Smooth muscle cell (in vitro differentiated cells): Measurements from ENCODE around the gene LRRC26. TPM values are rescaled to one million over a fixed set of nuclear protein-coding genes. Genes with fewer than 3 reads are reported as not detected.
A peak's percentile ranks its signal among the peaks of the same experiment; 100 is the strongest.
"Not testable (repeated sequence)": the region's sequence is repeated elsewhere in the genome, so short reads cannot be mapped to it uniquely, and the experiment has no call there.

Source experiments
- DNase-seq: peaks from one replicate; lab custom pipeline; 2025; ENCODE audit not compliant: unreplicated experiment; lab: John Stamatoyannopoulos, UW
- H2AFZ ChIP-seq: fragments of 200-600 bp; sonication (generic); 2 replicates; pipeline ENCODE4 v1.6.0; 2016; ENCODE audit warnings: antibody characterized with exemption, low read depth, mild to moderate bottlenecking
- H3F3A ChIP-seq: fragments of 200-600 bp; sonication (generic); 2 replicates; pipeline ENCODE4 v1.6.0; 2017; ENCODE audit warnings: antibody characterized with exemption, low read depth
- H3K27ac ChIP-seq: fragments of 200-600 bp; sonication (generic); 2 replicates; pipeline ENCODE4 v1.5.1; 2016; ENCODE audit warnings: low read depth, mild to moderate bottlenecking
- H3K27me3 ChIP-seq: fragments of 200-600 bp; sonication (generic); 2 replicates; pipeline ENCODE4 v1.6.1; 2016; ENCODE audit warnings: low read depth, mild to moderate bottlenecking
- H3K36me3 ChIP-seq: fragments of 200-600 bp; sonication (generic); 2 replicates; pipeline ENCODE4 v1.5.1; 2016; ENCODE audit warnings: low read depth
- H3K4me1 ChIP-seq: fragments of 200-600 bp; sonication (generic); 2 replicates; pipeline ENCODE4 v1.5.1; 2016; ENCODE audit warnings: low read depth
- H3K4me2 ChIP-seq: fragments of 200-600 bp; sonication (generic); 2 replicates; pipeline ENCODE4 v1.6.0; 2016; ENCODE audit warnings: mild to moderate bottlenecking
- H3K4me3 ChIP-seq: fragments of 200-600 bp; sonication (generic); 2 replicates; pipeline ENCODE4 v1.5.1; 2016; ENCODE audit warnings: mild to moderate bottlenecking
- H3K79me2 ChIP-seq: fragments of 200-600 bp; sonication (generic); 2 replicates; pipeline ENCODE4 v1.6.0; 2016; ENCODE audit warnings: low read depth, mild to moderate bottlenecking
- H3K9ac ChIP-seq: fragments of 200-600 bp; sonication (generic); 2 replicates; pipeline ENCODE4 v1.6.0; 2016; ENCODE audit warnings: low read depth
- H3K9me3 ChIP-seq: fragments of 200-600 bp; sonication (generic); replicated peaks from 2 replicates; pipeline ENCODE4 v1.5.1; 2016; ENCODE audit warnings: low read depth
- H4K20me1 ChIP-seq: fragments of 200-600 bp; sonication (generic); 2 replicates; pipeline ENCODE4 v1.6.0; 2016; ENCODE audit warnings: low read depth
- WGBS: methylation state at CpG from one replicate; pipeline ENCODE4 v1.1.7; 2016; ENCODE audit warnings: low lambda C conversion rate; 5-methylcytosine and 5-hydroxymethylcytosine counted together
- polyA plus RNA-seq: library from polyadenylated mRNA; unstranded; fragments of >200 nt; fragmentation: Nextera tagmentation; extraction: Ambion mirVana; gene quantifications from 2 replicates; pipeline ENCODE4 v1.2.1, GENCODE V29; 2016
- total RNA-seq: library from RNA; depleted of rRNA; stranded (reverse); fragments of >200 nt; gene quantifications from 2 replicates; pipeline ENCODE4 v1.2.3, GENCODE V29; 2014
- TF ChIP-seq, protein P1 (sequence below): fragments of 200-600 bp; sonication (generic); IDR thresholded peaks from 2 replicates; pipeline ENCODE4 v1.5.1; 2017; ENCODE audit warnings: borderline replicate concordance, mild to moderate bottlenecking, antibody characterized with exemption; ENCODE audit not compliant: insufficient read depth, poor library complexity, severe bottlenecking

The LRRC26 gene
- total and polyA plus RNA-seq, 2 experiments from 2014 or later = not detected

DNA sequence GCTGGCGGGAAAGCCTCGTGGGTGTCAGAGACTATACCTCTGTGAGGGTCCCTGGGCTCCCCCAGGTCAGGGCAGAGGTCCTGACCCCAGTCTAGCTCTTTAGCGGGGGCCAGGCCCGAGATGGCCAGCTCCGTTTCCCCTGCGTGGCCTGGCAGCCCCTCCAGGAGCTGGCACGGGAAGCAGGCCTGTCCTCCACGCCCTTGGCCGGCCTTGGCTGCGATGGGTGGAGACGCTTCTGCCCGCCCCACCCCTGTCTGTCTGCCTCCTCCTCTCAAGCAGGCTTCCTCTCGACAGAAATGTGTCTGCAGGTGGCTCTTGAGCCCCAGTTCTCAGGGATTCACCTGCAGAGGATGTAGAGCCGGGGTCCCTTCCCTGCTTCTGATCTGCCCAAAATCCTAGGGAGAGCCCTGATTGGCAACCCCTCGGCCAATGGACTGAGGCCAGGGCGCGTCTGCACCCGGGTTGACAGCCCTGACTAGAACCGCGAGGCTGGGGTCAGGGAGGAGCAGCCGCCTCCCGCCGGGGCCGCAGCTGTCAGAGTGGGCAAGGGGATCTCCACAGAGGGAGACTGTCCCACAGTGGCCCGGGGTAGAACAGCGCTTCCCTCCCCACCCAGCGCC lies 33.5 kb downstream of the LRRC26 start:
- no peak overlapping the region for H2AFZ ChIP-seq
- H3F3A ChIP-seq = no peaks in the 10 kb centered on the region
- H3K36me3 ChIP-seq = no peaks in the 10 kb centered on the region
- no peaks in the 10 kb centered on the region for H3K9me3 ChIP-seq
- H3K4me3 ChIP-seq = no peak overlapping the region
- H3K27me3 ChIP-seq = peaks cover 65% of the 10 kb centered on the region
- TF ChIP-seq, protein P1, sequence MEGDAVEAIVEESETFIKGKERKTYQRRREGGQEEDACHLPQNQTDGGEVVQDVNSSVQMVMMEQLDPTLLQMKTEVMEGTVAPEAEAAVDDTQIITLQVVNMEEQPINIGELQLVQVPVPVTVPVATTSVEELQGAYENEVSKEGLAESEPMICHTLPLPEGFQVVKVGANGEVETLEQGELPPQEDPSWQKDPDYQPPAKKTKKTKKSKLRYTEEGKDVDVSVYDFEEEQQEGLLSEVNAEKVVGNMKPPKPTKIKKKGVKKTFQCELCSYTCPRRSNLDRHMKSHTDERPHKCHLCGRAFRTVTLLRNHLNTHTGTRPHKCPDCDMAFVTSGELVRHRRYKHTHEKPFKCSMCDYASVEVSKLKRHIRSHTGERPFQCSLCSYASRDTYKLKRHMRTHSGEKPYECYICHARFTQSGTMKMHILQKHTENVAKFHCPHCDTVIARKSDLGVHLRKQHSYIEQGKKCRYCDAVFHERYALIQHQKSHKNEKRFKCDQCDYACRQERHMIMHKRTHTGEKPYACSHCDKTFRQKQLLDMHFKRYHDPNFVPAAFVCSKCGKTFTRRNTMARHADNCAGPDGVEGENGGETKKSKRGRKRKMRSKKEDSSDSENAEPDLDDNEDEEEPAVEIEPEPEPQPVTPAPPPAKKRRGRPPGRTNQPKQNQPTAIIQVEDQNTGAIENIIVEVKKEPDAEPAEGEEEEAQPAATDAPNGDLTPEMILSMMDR = no peak
- no peak overlapping the region for H3K27ac ChIP-seq
- no peak for DNase-seq
- H3K4me1 ChIP-seq = no peaks in the 10 kb centered on the region
- H3K9ac ChIP-seq = no peak overlapping the region
- no peaks in the 10 kb centered on the region for H4K20me1 ChIP-seq
- 64% methylated on average over 26 of the region's 27 CpGs for WGBS
- H3K79me2 ChIP-seq = no peaks in the 10 kb centered on the region
- H3K4me2 ChIP-seq = no peak overlapping the region

DNA sequence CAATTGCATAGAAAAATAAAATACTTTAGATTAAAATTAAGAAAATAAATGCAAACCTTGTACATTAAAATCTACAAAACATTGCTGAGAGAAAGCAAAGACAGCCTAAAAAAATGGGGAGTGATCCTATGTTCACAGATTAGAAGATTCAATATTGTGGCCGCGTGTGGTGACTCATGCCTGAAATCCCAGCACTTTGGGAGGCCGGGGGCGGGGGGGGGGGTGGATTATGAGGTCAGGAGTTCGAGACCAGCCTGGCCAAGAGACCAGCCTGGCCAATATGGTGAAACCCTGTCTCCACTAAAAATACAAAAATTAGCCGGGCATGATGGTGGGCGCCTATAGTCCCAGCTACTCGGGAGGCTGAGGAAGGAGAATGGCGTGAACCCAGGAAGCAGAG lies 34.7 kb downstream of the LRRC26 start:
- H3K4me1 ChIP-seq, H3F3A ChIP-seq, H3K9me3 ChIP-seq, H4K20me1 ChIP-seq, H3K9ac ChIP-seq, DNase-seq, H3K36me3 ChIP-seq, H2AFZ ChIP-seq, H3K27ac ChIP-seq, H3K79me2 ChIP-seq, H3K4me3 ChIP-seq, H3K4me2 ChIP-seq: not testable (repeated sequence)
- WGBS = 89% methylated on average over 9 of the region's 9 CpGs
- H3K27me3 ChIP-seq = peaks cover 53% of the 10 kb centered on the region

DNA sequence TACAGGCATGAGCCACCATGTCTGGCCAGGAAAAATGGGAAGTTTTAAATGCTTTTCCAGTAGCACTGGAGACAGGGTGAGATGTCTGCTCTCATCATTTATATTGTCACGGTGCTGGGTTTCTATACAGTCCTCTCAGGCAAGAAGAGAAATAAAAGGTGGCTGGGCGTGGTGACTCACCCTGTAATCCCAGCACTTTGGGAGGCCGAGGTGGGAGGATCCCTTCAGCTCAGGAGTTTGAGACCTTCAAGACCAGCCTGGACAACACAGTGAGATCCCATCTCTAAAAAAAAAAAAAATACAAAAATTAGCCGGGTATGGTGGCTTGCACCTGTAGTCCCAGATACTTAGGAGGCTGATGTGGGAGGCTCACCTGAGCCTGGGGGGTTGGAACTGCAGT lies 35.7 kb downstream of the LRRC26 start:
- 78% methylated on average over 4 of the region's 4 CpGs for WGBS
- TF ChIP-seq, protein P1 = no peak
- H3K9ac ChIP-seq = no peak overlapping the region

DNA sequence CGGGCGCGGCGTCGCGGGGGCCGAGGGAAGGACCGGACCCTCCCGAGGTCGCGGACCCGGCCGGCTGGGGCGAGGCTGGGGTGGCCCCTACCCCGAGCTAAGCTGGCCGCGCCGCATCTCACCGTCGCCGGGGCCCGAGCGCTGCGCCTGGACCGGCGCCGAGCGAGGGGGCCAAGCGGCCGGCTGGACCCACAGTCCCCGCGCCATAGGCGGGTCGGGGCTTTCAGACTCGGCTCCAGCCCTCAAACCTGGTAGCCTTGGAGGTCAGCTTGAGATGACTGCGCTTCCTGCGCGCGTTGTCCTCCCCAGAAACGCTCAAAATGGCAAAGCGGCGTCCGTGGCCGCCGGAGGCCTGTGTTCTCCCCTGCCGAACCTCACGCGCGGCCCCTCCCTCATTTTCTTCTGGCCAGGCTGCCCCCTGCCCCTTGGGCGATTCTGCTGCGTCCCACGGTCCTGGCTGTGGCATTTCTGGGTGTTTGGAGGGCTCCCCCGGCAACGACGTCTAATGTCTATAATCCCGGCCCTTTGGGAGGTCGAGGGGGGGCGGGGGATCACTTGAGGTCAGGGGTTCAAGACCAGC lies 39.6 kb downstream of the LRRC26 start:
- Histone ChIP-seq H2AFZ (peak overlapping the region; percentile 98), H4K20me1 (peaks cover 12% of the 10 kb centered on the region), H3K4me1 (peaks cover 5% of the 10 kb centered on the region), H3K27me3 (peaks cover 8% of the 10 kb centered on the region), H3K27ac (no peak overlapping the region), H3K4me2 (peak overlapping the region; percentile 90), H3K79me2 (peaks cover 24% of the 10 kb centered on the region), H3K9me3 (no peaks in the 10 kb centered on the region), H3K9ac (no peak overlapping the region), H3K4me3 (peak overlapping the region; percentile 79), H3F3A (no peaks in the 10 kb centered on the region), H3K36me3 (no peaks in the 10 kb centered on the region)
- DNase-seq = no peak
- WGBS = 8% methylated on average over 50 of the region's 58 CpGs
- TF ChIP-seq, protein P1 = no peak

More for the DNA sequence above, 35.7 kb downstream of the LRRC26 start:
- Histone ChIP-seq H3K79me2 (no peaks in the 10 kb centered on the region), H3K27ac (no peak overlapping the region), H3K4me1 (no peaks in the 10 kb centered on the region), H3K4me3 (no peak overlapping the region), H3K9me3 (no peaks in the 10 kb centered on the region), H2AFZ (no peak overlapping the region), H3K27me3 (peaks cover 44% of the 10 kb centered on the region), H3F3A (no peaks in the 10 kb centered on the region), H3K36me3 (no peaks in the 10 kb centered on the region), H3K4me2 (no peak overlapping the region), H4K20me1 (no peaks in the 10 kb centered on the region)
- DNase-seq = no peak
